Measurements from ENCODE around the gene BLMH. TPM values are rescaled to one million over a fixed set of nuclear protein-coding genes. Genes with fewer than 3 reads are reported as not detected.

The BLMH gene
- total RNA-seq, 2 donors from 2014 or later: 18.7 to 48.1 TPM

GRCh38 chr17:30228011-30228410 lies 63.7 kb downstream of the BLMH start:
- intact Hi-C loops (cut with DNase I): no loop called here
- H3K27me3 ChIP-seq: peaks cover 0 to 3% of the 10 kb centered on the region in 2 donors
- no peaks in the 10 kb centered on the region for H3K36me3 ChIP-seq (replicated peaks in 1 of 2; ENCODE audit: insufficient read depth in 1 of 2, low read depth in 2 of 2)
- H3K4me3 ChIP-seq: no peak overlapping the region
- WGBS, 2 donors: 84 to 86% methylated on average over 3 of the region's 3 CpGs
- no peak for ATAC-seq
- DNase-seq: no peak
- TF ChIP-seq POLR2A (IDR thresholded peaks at IDR 0.05) (no peak), CTCF (IDR thresholded peaks at IDR 0.05) (no peak)
- no peaks in the 10 kb centered on the region for H3K9me3 ChIP-seq
- no peak overlapping the region for H3K27ac ChIP-seq
- H3K4me1 ChIP-seq: no peaks in the 10 kb centered on the region

GRCh38 chr17:30226878-30227277 lies 64.9 kb downstream of the BLMH start:
- no peak for ATAC-seq
- H3K36me3 ChIP-seq (replicated peaks in 1 of 2; ENCODE audit: insufficient read depth in 1 of 2, low read depth in 2 of 2): no peaks in the 10 kb centered on the region
- no peak for TF ChIP-seq POLR2A (IDR thresholded peaks at IDR 0.05)
- TF ChIP-seq CTCF (IDR thresholded peaks at IDR 0.05): no peak
- H3K4me3 ChIP-seq: no peak overlapping the region
- DNase-seq: no peak
- intact Hi-C loops (cut with DNase I): no loop called here
- H3K9me3 ChIP-seq: no peaks in the 10 kb centered on the region
- WGBS, 2 donors: 75 to 86% methylated on average over 10 of the region's 10 CpGs
- H3K27ac ChIP-seq: no peak overlapping the region
- H3K27me3 ChIP-seq: peaks cover 0 to 3% of the 10 kb centered on the region in 2 donors
- H3K4me1 ChIP-seq: no peaks in the 10 kb centered on the region

- TF ChIP-seq POLR2A (IDR thresholded peaks at IDR 0.05) (no peak), CTCF (IDR thresholded peaks at IDR 0.05) (no peak)
- Histone ChIP-seq H3K27ac (no peak overlapping the region), H3K27me3 (peaks cover 0 to 3% of the 10 kb centered on the region in 2 donors), H3K4me3 (no peak overlapping the region), H3K36me3 (replicated peaks in 1 of 2; ENCODE audit: insufficient read depth in 1 of 2, low read depth in 2 of 2) (no peaks in the 10 kb centered on the region), H3K4me1 (no peaks in the 10 kb centered on the region), H3K9me3 (no peaks in the 10 kb centered on the region)
- ATAC-seq (no peak), DNase-seq (no peak)
- intact Hi-C loops (cut with DNase I): no loop called here
- 76 to 78% methylated on average over 15 of the region's 15 CpGs for WGBS, 2 donors
These were observed 65.7 kb downstream of the BLMH start for GRCh38 chr17:30225919-30226553.

- Histone ChIP-seq H3K36me3 (replicated peaks in 1 of 2; ENCODE audit: insufficient read depth in 1 of 2, low read depth in 2 of 2) (no peaks in the 10 kb centered on the region), H3K9me3 (no peaks in the 10 kb centered on the region), H3K27me3 (peaks cover 0 to 3% of the 10 kb centered on the region in 2 donors), H3K4me1 (no peaks in the 10 kb centered on the region), H3K27ac (no peak overlapping the region), H3K4me3 (no peak overlapping the region)
- no peak for TF ChIP-seq CTCF (IDR thresholded peaks at IDR 0.05)
- TF ChIP-seq POLR2A (IDR thresholded peaks at IDR 0.05): no peak
- ATAC-seq (no peak), DNase-seq (no peak)
- WGBS, 2 donors: 70 to 85% methylated on average over 3 of the region's 3 CpGs
- intact Hi-C loops (cut with DNase I): no loop called here
These were observed 66.6 kb downstream of the BLMH start for GRCh38 chr17:30225112-30225511.

GRCh38 chr17:30224419-30224960 lies 67.3 kb downstream of the BLMH start:
- H3K9me3 ChIP-seq: no peaks in the 10 kb centered on the region
- TF ChIP-seq CTCF (IDR thresholded peaks at IDR 0.05) (no peak), POLR2A (IDR thresholded peaks at IDR 0.05) (no peak)
- H3K4me3 ChIP-seq: no peak overlapping the region
- no peaks in the 10 kb centered on the region for H3K4me1 ChIP-seq
- no peak for DNase-seq
- intact Hi-C loops (cut with DNase I): no loop called here
- H3K27me3 ChIP-seq: peaks cover 0 to 3% of the 10 kb centered on the region in 2 donors
- H3K27ac ChIP-seq: no peak overlapping the region
- 67 to 68% methylated on average over 8 of the region's 8 CpGs for WGBS, 2 donors
- ATAC-seq: no peak
- H3K36me3 ChIP-seq (replicated peaks in 1 of 2; ENCODE audit: insufficient read depth in 1 of 2, low read depth in 2 of 2): no peaks in the 10 kb centered on the region
